GM12872 (cell line): ENCODE results near the gene DENND1A.

ENCODE experiments used
- CTCF ChIP-seq: IDR thresholded peaks from 3 replicates; pipeline ENCODE4 v1.5.1; 2011; ENCODE audit warnings: low read depth, mild to moderate bottlenecking, low read length, moderate library complexity; ENCODE audit not compliant: insufficient read depth

Gene DENND1A

GRCh38 chr9:123470121-123470782 is 459.7 kb downstream of the DENND1A start:
- no peak for TF ChIP-seq CTCF

GRCh38 chr9:123469282-123469681 is 460.6 kb downstream of the DENND1A start:
- no peak for TF ChIP-seq CTCF

- no peak for TF ChIP-seq CTCF
These were observed 461.4 kb downstream of the DENND1A start for GRCh38 chr9:123468541-123468940.

GRCh38 chr9:123465304-123465703 is 464.6 kb downstream of the DENND1A start:
- TF ChIP-seq CTCF: no peak

- TF ChIP-seq CTCF: no peak
These were observed 469.8 kb downstream of the DENND1A start for GRCh38 chr9:123460091-123460490.

- no peak for TF ChIP-seq CTCF
These were observed 472.3 kb downstream of the DENND1A start for GRCh38 chr9:123457583-123457982.

GRCh38 chr9:123456011-123456410 is 473.9 kb downstream of the DENND1A start:
- TF ChIP-seq CTCF: no peak
